ENCODE data around the gene PLXNA4.

DNA sequence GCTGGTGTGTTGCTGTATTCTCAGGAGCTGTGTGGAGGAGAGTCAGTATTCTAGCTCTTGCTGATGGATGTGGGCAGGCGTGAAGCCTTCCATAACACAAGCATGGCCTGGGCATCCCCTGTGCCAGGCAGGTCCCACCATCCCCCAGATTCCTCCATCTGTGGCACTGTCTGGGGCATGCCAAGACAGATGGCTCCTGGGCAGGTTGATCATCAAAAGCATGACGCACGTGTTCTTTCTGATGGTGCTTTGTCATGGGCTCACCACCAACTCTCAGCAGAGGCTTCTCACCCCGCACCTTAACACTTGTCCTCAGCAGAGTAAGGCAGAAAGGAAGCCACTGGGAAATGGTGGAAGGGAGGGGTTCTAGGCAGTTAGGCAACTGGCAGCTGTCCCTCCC lies 364.3 kb downstream of the PLXNA4 start:
- TF ChIP-seq PHF8 (IDR thresholded peaks at IDR 0.05; ENCODE audit: borderline replicate concordance, low read depth) = no peak
- no peak for TF ChIP-seq EP300 (IDR thresholded peaks at IDR 0.05)
- no peak for TF ChIP-seq HDAC2 (IDR thresholded peaks at IDR 0.05)
- no peak for TF ChIP-seq POLR2A (IDR thresholded peaks at IDR 0.05; ENCODE audit: low read length)
- TF ChIP-seq HOXA7 (CRISPR knock-in tag; IDR thresholded peaks at IDR 0.05) = no peak
- no peak for TF ChIP-seq CTCF (IDR thresholded peaks at IDR 0.05)
- no peak for TF ChIP-seq MAX (IDR thresholded peaks at IDR 0.05)
- TF ChIP-seq ZFP36 (IDR thresholded peaks at IDR 0.05; ENCODE audit: borderline replicate concordance, partially characterized antibody) = no peak
- no peak for TF ChIP-seq KDM1A (IDR thresholded peaks at IDR 0.05; ENCODE audit: low read depth)
- TF ChIP-seq NFE2L2 (conservative IDR thresholded peaks at IDR 0.05; ENCODE audit: low read length) = no peak
- TF ChIP-seq, protein P1, sequence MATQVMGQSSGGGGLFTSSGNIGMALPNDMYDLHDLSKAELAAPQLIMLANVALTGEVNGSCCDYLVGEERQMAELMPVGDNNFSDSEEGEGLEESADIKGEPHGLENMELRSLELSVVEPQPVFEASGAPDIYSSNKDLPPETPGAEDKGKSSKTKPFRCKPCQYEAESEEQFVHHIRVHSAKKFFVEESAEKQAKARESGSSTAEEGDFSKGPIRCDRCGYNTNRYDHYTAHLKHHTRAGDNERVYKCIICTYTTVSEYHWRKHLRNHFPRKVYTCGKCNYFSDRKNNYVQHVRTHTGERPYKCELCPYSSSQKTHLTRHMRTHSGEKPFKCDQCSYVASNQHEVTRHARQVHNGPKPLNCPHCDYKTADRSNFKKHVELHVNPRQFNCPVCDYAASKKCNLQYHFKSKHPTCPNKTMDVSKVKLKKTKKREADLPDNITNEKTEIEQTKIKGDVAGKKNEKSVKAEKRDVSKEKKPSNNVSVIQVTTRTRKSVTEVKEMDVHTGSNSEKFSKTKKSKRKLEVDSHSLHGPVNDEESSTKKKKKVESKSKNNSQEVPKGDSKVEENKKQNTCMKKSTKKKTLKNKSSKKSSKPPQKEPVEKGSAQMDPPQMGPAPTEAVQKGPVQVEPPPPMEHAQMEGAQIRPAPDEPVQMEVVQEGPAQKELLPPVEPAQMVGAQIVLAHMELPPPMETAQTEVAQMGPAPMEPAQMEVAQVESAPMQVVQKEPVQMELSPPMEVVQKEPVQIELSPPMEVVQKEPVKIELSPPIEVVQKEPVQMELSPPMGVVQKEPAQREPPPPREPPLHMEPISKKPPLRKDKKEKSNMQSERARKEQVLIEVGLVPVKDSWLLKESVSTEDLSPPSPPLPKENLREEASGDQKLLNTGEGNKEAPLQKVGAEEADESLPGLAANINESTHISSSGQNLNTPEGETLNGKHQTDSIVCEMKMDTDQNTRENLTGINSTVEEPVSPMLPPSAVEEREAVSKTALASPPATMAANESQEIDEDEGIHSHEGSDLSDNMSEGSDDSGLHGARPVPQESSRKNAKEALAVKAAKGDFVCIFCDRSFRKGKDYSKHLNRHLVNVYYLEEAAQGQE (IDR thresholded peaks at IDR 0.05) = no peak
- no peak for TF ChIP-seq MAFK (IDR thresholded peaks at IDR 0.05; ENCODE audit: partially characterized antibody)
- no peak for TF ChIP-seq CBX2 (IDR thresholded peaks at IDR 0.05; ENCODE audit: borderline replicate concordance, low read depth)

Data from A549 (cell line).